Fibroblast of pulmonary artery (primary cell): Measurements from ENCODE around the gene RILPL2.
"Not testable (repeated sequence)": the region's sequence is repeated elsewhere in the genome, so short reads cannot be mapped to it uniquely, and the experiment has no call there.

Experiments
- DNase-seq: peaks from one replicate; pipeline ENCODE4 v3.0.0-alpha.2; 2010; ENCODE audit warnings: low read depth
- H3K4me3 ChIP-seq: replicated peaks from 2 replicates; pipeline ENCODE4 v1.5.1; 2011; ENCODE audit warnings: low read depth, mild to moderate bottlenecking, control low read depth, low read length, moderate library complexity
- TF ChIP-seq, protein P1 (sequence below): IDR thresholded peaks from 2 replicates; pipeline ENCODE4 v1.5.1; 2011; ENCODE audit warnings: mild to moderate bottlenecking, control low read depth, low read length, inconsistent platforms; ENCODE audit errors: missing control alignments

Gene RILPL2

DNA sequence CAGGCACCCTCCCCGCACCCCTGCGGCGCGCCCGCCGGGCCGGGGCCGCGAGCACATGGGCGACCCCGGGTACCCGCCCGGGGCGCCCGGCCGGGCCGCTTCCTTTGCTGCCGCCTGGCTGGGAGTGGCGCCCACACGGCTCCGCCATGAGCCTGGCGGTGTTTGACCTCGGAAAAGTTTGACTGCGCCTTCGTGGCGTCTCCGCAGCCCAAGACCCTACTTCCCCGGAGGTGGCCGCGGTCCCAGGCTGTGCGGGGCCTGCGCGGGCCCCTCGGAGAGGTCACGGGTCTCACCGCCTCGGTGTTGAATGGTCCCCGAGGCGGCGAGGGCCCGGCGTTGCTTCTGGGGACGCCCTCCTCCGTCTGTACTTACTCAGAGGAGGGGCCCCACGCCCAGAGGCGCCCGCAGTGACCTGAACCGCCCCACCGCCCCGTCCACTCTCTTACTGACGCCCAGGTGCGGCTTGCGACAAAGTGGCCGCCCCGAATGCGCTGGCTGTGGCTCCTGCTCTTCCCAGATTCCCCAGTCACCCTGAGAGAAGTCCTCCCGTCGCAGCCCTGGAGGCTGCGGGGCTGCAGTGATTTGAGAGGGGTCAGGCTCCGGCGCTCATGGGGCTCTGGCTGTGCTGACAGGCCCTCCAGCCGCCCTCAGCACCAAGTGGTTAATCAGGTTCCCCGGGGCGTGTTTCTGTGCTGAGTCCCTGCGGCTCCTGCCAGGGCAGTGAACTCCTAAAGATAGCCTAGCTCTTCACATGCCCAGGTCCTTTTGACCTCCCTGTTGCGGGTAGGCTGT lies 46.7 kb downstream of the RILPL2 start:
- DNase-seq = no peak
- TF ChIP-seq, protein P1, sequence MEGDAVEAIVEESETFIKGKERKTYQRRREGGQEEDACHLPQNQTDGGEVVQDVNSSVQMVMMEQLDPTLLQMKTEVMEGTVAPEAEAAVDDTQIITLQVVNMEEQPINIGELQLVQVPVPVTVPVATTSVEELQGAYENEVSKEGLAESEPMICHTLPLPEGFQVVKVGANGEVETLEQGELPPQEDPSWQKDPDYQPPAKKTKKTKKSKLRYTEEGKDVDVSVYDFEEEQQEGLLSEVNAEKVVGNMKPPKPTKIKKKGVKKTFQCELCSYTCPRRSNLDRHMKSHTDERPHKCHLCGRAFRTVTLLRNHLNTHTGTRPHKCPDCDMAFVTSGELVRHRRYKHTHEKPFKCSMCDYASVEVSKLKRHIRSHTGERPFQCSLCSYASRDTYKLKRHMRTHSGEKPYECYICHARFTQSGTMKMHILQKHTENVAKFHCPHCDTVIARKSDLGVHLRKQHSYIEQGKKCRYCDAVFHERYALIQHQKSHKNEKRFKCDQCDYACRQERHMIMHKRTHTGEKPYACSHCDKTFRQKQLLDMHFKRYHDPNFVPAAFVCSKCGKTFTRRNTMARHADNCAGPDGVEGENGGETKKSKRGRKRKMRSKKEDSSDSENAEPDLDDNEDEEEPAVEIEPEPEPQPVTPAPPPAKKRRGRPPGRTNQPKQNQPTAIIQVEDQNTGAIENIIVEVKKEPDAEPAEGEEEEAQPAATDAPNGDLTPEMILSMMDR = no peak
- H3K4me3 ChIP-seq = peak overlapping the region; percentile 64

DNA sequence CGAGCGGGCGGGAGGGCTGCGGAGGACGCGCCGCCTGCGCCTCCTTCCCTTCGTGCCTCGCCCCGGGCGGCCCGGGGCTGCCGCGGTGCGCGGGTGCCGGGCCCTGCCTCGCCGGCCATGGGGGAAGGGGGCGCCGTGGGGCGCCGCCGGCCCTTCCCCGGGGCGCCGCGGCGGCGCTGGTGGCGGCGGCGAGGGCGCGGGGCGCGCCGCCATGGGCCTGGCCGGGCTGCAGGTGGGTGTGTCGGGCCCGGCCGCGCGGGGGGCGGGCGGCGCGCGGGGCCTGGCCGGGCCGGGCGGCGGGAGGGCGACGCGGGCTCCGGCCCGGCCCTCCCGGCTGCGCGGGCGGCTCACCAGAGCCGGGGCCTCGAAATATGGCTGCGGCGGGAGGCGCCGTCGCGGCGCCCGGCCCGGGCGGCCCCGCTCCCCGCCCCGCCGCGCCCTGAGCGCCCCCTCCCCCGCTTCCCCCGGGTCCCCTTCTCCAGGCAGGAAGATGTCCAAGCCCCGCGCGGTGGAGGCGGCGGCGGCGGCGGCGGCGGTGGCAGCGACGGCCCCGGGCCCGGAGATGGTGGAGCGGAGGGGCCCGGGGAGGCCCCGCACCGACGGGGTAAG lies 47.4 kb downstream of the RILPL2 start:
- DNase-seq = no peak

DNA sequence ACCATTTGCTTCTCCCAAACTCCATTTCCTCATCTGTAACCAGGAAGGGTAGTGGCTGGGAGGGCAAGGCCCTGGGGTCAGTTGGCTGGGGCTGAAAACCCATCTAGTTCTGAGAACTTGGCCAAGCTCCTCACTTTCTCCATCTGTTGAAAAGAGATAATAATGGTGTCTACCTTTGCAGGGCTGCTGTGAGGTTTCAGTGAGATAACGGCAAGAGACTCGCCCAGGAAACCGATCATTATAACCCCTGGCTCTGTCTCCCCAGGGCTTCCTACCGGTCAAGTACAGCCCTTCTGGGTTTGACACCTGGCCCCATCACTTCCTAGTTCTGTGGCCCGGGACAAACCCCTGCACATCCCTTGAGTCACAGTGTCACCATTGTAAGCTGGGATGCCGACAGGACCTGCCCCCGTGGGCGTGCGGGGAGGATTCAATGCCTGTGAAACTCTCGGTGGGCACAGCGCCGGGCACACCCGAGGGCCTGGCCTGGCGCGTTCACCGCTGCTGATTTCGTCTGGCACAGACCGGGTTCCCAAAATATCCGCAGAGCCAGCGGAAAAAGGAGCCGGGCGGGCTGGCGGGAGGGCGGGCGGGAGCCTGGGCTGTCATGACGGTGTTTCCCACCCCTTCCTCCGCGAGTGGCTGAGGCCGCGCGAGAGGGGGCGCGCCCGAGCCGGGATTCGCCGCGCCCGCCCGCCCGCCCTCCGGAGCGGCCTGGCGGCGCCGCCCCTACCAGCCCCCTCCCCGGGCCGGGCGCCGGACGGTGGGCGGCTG lies 48.1 kb downstream of the RILPL2 start:
- peak; percentile 62 for DNase-seq
- TF ChIP-seq, protein P1 = no peak
- peak overlapping the region; percentile 63 for H3K4me3 ChIP-seq

More for the DNA sequence above, 47.4 kb downstream of the RILPL2 start:
- TF ChIP-seq, protein P1 = no peak
- H3K4me3 ChIP-seq = peak overlapping the region; percentile 64

DNA sequence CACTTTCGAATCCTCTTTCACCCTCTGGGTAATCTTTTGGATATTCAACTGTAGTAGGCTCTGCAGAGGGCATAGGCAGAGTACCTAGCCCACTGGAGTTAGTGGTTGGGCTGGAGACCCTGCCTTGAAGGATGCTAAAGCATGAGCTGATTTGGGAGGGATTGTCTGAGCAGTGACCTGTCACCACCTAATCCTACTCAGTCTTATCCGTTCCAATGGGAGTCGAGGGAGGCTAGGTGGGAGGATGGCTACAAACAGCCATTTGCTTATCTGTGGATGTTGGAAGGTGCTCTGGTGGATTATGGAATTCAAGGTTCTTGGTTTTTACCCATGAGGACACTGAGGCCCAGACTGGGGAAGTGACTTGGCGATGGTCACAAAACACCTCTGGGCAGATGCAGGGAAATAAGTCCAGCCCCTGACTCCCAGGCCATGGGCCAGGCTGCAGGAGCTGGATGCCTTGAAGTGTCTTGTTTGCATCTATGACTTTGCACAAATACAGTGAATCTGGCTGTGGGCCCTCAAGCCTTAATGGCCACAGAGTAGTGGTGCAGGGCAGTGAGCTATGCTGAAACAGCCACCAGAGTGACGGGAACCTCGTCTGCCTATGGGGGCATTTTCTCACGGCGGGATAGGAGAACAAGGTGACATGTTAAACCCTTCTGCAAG lies 48.8 kb downstream of the RILPL2 start:
- H3K4me3 ChIP-seq = peak overlapping the region; percentile 63

DNA sequence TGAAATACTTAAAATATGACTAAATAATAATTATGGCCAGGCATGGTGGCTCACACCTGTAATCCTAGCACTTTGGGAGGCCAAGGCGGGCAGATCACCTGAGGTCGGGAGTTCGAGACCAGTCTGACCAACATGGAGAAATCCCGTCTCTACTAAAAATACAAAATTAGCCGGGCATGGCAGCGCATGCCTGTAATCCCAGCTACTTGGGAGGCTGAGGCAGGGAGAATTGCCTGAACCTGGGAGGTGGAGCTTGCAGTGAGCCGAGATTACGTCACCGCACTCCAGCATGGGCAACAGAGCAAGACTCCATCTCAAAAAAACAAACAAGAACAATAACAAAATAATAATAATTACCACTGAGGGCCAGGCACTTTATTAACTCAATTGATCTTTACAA lies 50.9 kb downstream of the RILPL2 start:
- DNase-seq, H3K4me3 ChIP-seq: not testable (repeated sequence)

More for the DNA sequence above, 48.8 kb downstream of the RILPL2 start:
- DNase-seq = no peak
- TF ChIP-seq, protein P1 = no peak

DNA sequence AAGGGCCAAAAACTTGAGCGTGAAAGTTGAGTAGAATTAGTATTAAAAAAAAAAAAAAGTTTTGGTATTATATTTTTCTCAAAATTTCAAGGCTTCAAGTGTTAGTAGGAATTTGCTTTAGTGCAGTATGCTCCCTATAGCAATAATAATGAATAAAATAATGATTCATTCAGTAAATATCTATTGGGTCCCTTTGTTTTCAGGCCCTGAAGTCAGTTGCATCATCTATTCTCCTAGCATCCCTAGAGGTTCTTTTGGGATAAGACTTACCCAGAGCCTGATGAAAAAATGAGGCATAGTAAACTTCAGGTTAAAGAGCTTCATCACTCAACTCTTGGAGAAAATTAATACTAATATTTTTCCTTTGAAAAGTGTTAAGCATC lies 51.5 kb downstream of the RILPL2 start:
- DNase-seq = peak; percentile 77
- peak overlapping the region; percentile 78 for H3K4me3 ChIP-seq
- TF ChIP-seq, protein P1 = no peak
